HEK293 (cell line): ENCODE data around the gene RPS6KA5.

Source experiments
- CTCF ChIA-PET: fragments of 350-600 bp; formaldehyde crosslinking; extraction: SDS; loops from one replicate; lab custom pipeline; 2021; ENCODE audit warnings: antibody characterized with exemption; lab: Yijun Ruan, JAX
- POLR2A ChIA-PET: fragments of 300-600 bp; formaldehyde crosslinking; extraction: SDS; loops from one replicate; lab custom pipeline; 2020; ENCODE audit warnings: antibody characterized with exemption, inconsistent platforms; lab: Yijun Ruan, JAX
- H3K27ac ChIP-seq: fragments of 200-500 bp; sonication (Bioruptor generic); 2 replicates; pipeline ENCODE4 v1.5.1; 2014; ENCODE audit warnings: low read depth, low read length, control low read depth, inconsistent platforms; ENCODE audit errors: extremely low read depth
- H3K36me3 ChIP-seq, 2 experiments: fragments of 200-500 bp in 1 of 2; sonication (Bioruptor generic) in 1 of 2; 1 replicate in 1 of 2; 2 replicates in 1 of 2; pipeline ENCODE4 v1.5.1; 2014 to 2017; ENCODE audit warnings: inconsistent platforms in 2 of 2, low read length in 2 of 2; ENCODE audit not compliant: control insufficient read depth in 2 of 2, insufficient read depth in 1 of 2
- H3K4me1 ChIP-seq: fragments of 200-500 bp; sonication (Bioruptor generic); 2 replicates; pipeline ENCODE4 v1.5.1; 2014; ENCODE audit warnings: mild to moderate bottlenecking, low read length, inconsistent platforms; ENCODE audit not compliant: control insufficient read depth, insufficient read depth
- H3K4me3 ChIP-seq: 2 replicates; pipeline ENCODE4 v1.5.1; 2011; ENCODE audit warnings: low read depth, mild to moderate bottlenecking, control low read depth, low read length, moderate library complexity
- H3K9me3 ChIP-seq: fragments of 200-500 bp; sonication (Bioruptor generic); 2 replicates; pipeline ENCODE4 v1.5.1; 2014; ENCODE audit warnings: low read depth, low read length, inconsistent platforms; ENCODE audit not compliant: control insufficient read depth, insufficient read depth
- GFI1B ChIP-seq: fragments of 450-650 bp; formaldehyde crosslinking; IDR thresholded peaks from 2 replicates; pipeline ENCODE4 v1.5.1; 2016; ENCODE audit warnings: missing biosample characterization, missing genetic modification characterization
- KLF1 ChIP-seq: fragments of 450-650 bp; formaldehyde crosslinking; IDR thresholded peaks from 2 replicates; pipeline ENCODE4 v1.5.1; 2016; ENCODE audit warnings: missing biosample characterization, missing genetic modification characterization
- KLF16 ChIP-seq: fragments of 450-650 bp; formaldehyde crosslinking; IDR thresholded peaks from 2 replicates; pipeline ENCODE4 v1.5.1; 2017; ENCODE audit warnings: missing biosample characterization, missing genetic modification characterization
- KLF7 ChIP-seq: fragments of 450-650 bp; formaldehyde crosslinking; IDR thresholded peaks from 2 replicates; pipeline ENCODE4 v1.5.1; 2016; ENCODE audit warnings: missing biosample characterization, missing genetic modification characterization, borderline replicate concordance
- KLF8 ChIP-seq: fragments of 450-650 bp; formaldehyde crosslinking; IDR thresholded peaks from 2 replicates; pipeline ENCODE4 v1.5.1; 2016; ENCODE audit warnings: missing biosample characterization, missing genetic modification characterization
- PRDM2 ChIP-seq: fragments of 450-650 bp; formaldehyde crosslinking; IDR thresholded peaks from 2 replicates; pipeline ENCODE4 v1.5.1; 2016; ENCODE audit warnings: missing biosample characterization, missing genetic modification characterization, borderline replicate concordance
- RBAK ChIP-seq: fragments of 450-650 bp; formaldehyde crosslinking; IDR thresholded peaks from 2 replicates; pipeline ENCODE4 v1.5.1; 2016; ENCODE audit warnings: missing biosample characterization, missing genetic modification characterization
- REPIN1 ChIP-seq: fragments of 450-650 bp; formaldehyde crosslinking; IDR thresholded peaks from 2 replicates; pipeline ENCODE4 v1.5.1; 2017; ENCODE audit warnings: missing biosample characterization, missing genetic modification characterization, low read depth
- WT1 ChIP-seq: fragments of 450-650 bp; formaldehyde crosslinking; IDR thresholded peaks from 2 replicates; pipeline ENCODE4 v1.5.1; 2016; ENCODE audit warnings: missing biosample characterization, missing genetic modification characterization
- ZBTB11 ChIP-seq: fragments of 450-650 bp; formaldehyde crosslinking; conservative IDR thresholded peaks from 2 replicates; pipeline ENCODE4 v1.5.1; 2016; ENCODE audit warnings: low read depth, missing biosample characterization, missing genetic modification characterization
- ZFP37 ChIP-seq: fragments of 450-650 bp; formaldehyde crosslinking; IDR thresholded peaks from 2 replicates; pipeline ENCODE4 v1.5.1; 2016; ENCODE audit warnings: missing biosample characterization, missing genetic modification characterization
- ZNF114 ChIP-seq: fragments of 450-650 bp; formaldehyde crosslinking; IDR thresholded peaks from 2 replicates; pipeline ENCODE4 v1.5.0; 2017; ENCODE audit warnings: missing biosample characterization, missing genetic modification characterization
- ZNF146 ChIP-seq: fragments of 450-650 bp; formaldehyde crosslinking; IDR thresholded peaks from 2 replicates; pipeline ENCODE4 v1.5.1; 2016; ENCODE audit warnings: missing biosample characterization, missing genetic modification characterization
- ZNF214 ChIP-seq: fragments of 450-650 bp; formaldehyde crosslinking; IDR thresholded peaks from 2 replicates; pipeline ENCODE4 v1.5.1; 2017; ENCODE audit warnings: missing biosample characterization, mild to moderate bottlenecking, missing genetic modification characterization, borderline replicate concordance
- ZNF223 ChIP-seq: fragments of 450-650 bp; formaldehyde crosslinking; IDR thresholded peaks from 2 replicates; pipeline ENCODE4 v1.5.1; 2016; ENCODE audit warnings: missing biosample characterization, missing genetic modification characterization
- ZNF292 ChIP-seq: fragments of 450-650 bp; formaldehyde crosslinking; IDR thresholded peaks from 2 replicates; pipeline ENCODE4 v1.5.1; 2016; ENCODE audit warnings: low read depth, missing biosample characterization, missing genetic modification characterization, borderline replicate concordance
- ZNF488 ChIP-seq: fragments of 450-650 bp; formaldehyde crosslinking; IDR thresholded peaks from 2 replicates; pipeline ENCODE4 v1.5.1; 2016; ENCODE audit warnings: missing biosample characterization, missing genetic modification characterization
- ZNF561 ChIP-seq: fragments of 450-650 bp; IDR thresholded peaks from 2 replicates; pipeline ENCODE4 v1.5.1; 2018; ENCODE audit warnings: missing biosample characterization, missing genetic modification characterization, borderline replicate concordance
- ZNF624 ChIP-seq: fragments of 450-650 bp; formaldehyde crosslinking; IDR thresholded peaks from 2 replicates; pipeline ENCODE4 v1.5.1; 2017; ENCODE audit warnings: missing biosample characterization, missing genetic modification characterization
- ZNF626 ChIP-seq: fragments of 450-650 bp; sonication (Bioruptor Pico); formaldehyde crosslinking; IDR thresholded peaks from 2 replicates; pipeline ENCODE4 v1.5.1; 2018; ENCODE audit warnings: missing biosample characterization, missing genetic modification characterization, inconsistent platforms
- ZNF677 ChIP-seq: fragments of 450-650 bp; IDR thresholded peaks from 2 replicates; pipeline ENCODE4 v1.5.0; 2018; ENCODE audit warnings: missing biosample characterization, mild to moderate bottlenecking, missing genetic modification characterization, moderate library complexity
- ZNF747 ChIP-seq: fragments of 450-650 bp; formaldehyde crosslinking; IDR thresholded peaks from 2 replicates; pipeline ENCODE4 v1.5.1; 2016; ENCODE audit warnings: missing biosample characterization, missing genetic modification characterization
- ZSCAN16 ChIP-seq: fragments of 450-650 bp; formaldehyde crosslinking; IDR thresholded peaks from 2 replicates; pipeline ENCODE4 v1.5.1; 2016; ENCODE audit warnings: missing biosample characterization, missing genetic modification characterization
- TF ChIP-seq, protein P1 (sequence below): fragments of 450-650 bp; formaldehyde crosslinking; IDR thresholded peaks from 2 replicates; pipeline ENCODE4 v1.5.1; 2016; ENCODE audit warnings: missing biosample characterization, missing genetic modification characterization

Gene RPS6KA5

DNA sequence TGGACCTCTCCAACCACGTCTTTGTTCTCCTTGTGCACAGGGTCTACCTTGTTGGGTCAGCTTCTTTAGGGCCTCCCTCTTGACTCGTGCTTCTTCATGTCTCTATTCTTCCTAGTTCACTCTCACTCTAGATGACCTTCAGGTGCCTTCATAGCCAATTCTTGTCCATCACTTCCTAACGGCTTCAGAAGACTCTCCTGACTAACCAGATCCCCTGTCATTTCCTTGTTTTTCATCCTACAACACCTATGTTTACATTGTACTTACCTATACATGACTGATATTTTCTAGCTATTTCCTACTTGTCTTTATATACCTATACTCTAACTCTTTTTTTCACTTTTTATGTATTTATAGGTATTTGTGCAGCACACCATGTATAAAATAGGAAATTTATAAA lies 117.1 kb downstream of the RPS6KA5 start (continued):
- no peak for TF ChIP-seq ZBTB11 (tag by site-specific recombination)
- no peak for TF ChIP-seq ZNF114 (tag by site-specific recombination)
- TF ChIP-seq, all 188 proteins: peak for 0

DNA sequence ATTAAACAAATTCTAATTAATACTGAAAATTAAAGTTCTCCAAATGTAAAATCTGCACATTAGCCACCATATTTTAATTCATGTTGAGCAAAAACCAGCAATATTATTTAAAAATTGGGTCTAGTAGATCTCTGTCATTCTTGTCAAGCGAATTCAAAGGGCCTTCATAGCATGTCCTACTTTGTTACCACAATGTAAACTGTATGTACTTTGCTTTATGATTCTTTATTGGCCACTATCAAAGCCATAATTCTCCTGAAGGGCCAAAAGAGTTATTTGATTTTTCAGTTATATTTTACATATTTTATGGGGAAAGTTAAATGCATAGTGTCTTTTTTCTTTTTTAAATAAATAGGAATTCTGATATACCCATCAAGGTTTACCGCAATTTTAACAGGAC lies 117.9 kb downstream of the RPS6KA5 start:
- CTCF ChIA-PET, result no interaction called here
- POLR2A ChIA-PET, result no interaction called here
- H3K4me3 ChIP-seq, result no peak overlapping the region
- no peaks in the 10 kb centered on the region for H3K4me1 ChIP-seq
- TF ChIP-seq ZNF626 (tag by site-specific recombination) (no peak), PRDM2 (tag by site-specific recombination) (no peak), KLF1 (tag by site-specific recombination) (no peak), ZSCAN16 (tag by site-specific recombination) (no peak), KLF16 (tag by site-specific recombination) (no peak), ZNF214 (tag by site-specific recombination) (no peak), KLF8 (tag by site-specific recombination) (no peak), ZNF624 (no peak), ZNF561 (tag by site-specific recombination) (no peak), ZNF677 (tag by site-specific recombination) (no peak), ZNF488 (no peak), REPIN1 (tag by site-specific recombination) (no peak)
- no peaks in the 10 kb centered on the region for H3K9me3 ChIP-seq
- H3K36me3 ChIP-seq, result peaks cover 0 to 4% of the 10 kb centered on the region in 2 experiments; a peak in 1 of 3 replicates
- no peak overlapping the region for H3K27ac ChIP-seq

DNA sequence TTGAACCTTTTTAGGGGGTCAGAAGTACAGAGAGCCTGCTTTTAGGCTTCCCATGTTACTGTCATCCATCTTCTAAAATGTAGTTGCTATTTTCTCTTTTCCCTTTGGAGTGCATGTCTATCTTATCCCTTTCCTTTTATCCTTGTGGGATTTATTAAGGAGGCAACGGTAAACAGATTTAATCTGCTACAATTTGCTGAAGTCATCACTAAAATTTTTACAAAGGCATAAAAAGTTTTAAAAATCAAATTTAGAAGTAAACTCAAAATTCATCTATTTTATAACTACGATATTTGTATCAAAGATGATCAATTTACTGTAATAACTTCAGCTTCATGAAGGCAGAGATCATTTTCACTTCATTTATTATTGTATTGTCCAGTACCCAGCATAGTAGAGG lies 118.7 kb downstream of the RPS6KA5 start:
- Histone ChIP-seq H3K4me3 (no peak overlapping the region), H3K27ac (no peak overlapping the region), H3K36me3 (peaks cover 0 to 4% of the 10 kb centered on the region in 2 experiments; a peak in 1 of 3 replicates), H3K4me1 (no peaks in the 10 kb centered on the region), H3K9me3 (no peaks in the 10 kb centered on the region)
- POLR2A ChIA-PET, result no interaction called here
- CTCF ChIA-PET, result no interaction called here
- TF ChIP-seq ZNF677 (tag by site-specific recombination) (no peak), ZFP37 (no peak), ZNF292 (tag by site-specific recombination) (no peak), GFI1B (tag by site-specific recombination) (no peak), KLF7 (tag by site-specific recombination) (no peak), WT1 (tag by site-specific recombination) (no peak), ZNF223 (tag by site-specific recombination) (no peak), KLF1 (tag by site-specific recombination) (no peak), ZNF146 (tag by site-specific recombination) (no peak), RBAK (no peak), ZNF747 (tag by site-specific recombination) (no peak), ZNF114 (tag by site-specific recombination) (no peak)
- TF ChIP-seq, protein P1, sequence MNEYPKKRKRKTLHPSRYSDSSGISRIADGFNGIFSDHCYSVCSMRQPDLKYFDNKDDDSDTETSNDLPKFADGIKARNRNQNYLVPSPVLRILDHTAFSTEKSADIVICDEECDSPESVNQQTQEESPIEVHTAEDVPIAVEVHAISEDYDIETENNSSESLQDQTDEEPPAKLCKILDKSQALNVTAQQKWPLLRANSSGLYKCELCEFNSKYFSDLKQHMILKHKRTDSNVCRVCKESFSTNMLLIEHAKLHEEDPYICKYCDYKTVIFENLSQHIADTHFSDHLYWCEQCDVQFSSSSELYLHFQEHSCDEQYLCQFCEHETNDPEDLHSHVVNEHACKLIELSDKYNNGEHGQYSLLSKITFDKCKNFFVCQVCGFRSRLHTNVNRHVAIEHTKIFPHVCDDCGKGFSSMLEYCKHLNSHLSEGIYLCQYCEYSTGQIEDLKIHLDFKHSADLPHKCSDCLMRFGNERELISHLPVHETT (tag by site-specific recombination), result no peak
